HepG2 (cell line): ENCODE data around the gene ADCK2. TPM values are rescaled to one million over a fixed set of nuclear protein-coding genes. Genes with fewer than 3 reads are reported as not detected.

ENCODE experiments used
- FOXO4 ChIP-seq: sonication (generic); formaldehyde crosslinking; conservative IDR thresholded peaks from 2 replicates; pipeline ENCODE4 v1.8.1; 2023; ENCODE audit warnings: missing genetic modification reagents
- GFI1 ChIP-seq: sonication (generic); formaldehyde crosslinking; IDR thresholded peaks from 2 replicates; pipeline ENCODE4 v1.5.0; 2020; ENCODE audit warnings: missing genetic modification reagents, mild to moderate bottlenecking, borderline replicate concordance
- KDM2A ChIP-seq: sonication (generic); formaldehyde crosslinking; IDR thresholded peaks from 2 replicates; pipeline ENCODE4 v1.4.0; 2020; ENCODE audit warnings: low read depth, missing genetic modification reagents, borderline replicate concordance
- KDM5A ChIP-seq: fragments of 200-600 bp; sonication (generic); IDR thresholded peaks from 2 replicates; pipeline ENCODE4 v1.7.0; 2018; ENCODE audit warnings: antibody characterized with exemption, mild to moderate bottlenecking, low read length, borderline replicate concordance
- LCORL ChIP-seq, 2 experiments: fragments of 450-650 bp in 1 of 2; sonication (generic) in 1 of 2; formaldehyde crosslinking in 1 of 2; IDR thresholded peaks; 2 replicates each; pipeline versions ENCODE4 v1.5.0 to v1.6.1; 2017 to 2020; ENCODE audit warnings: antibody characterized with exemption in 1 of 2, missing genetic modification reagents in 1 of 2
- SP1 ChIP-seq, 2 experiments: fragments of 450-650 bp in 1 of 2; sonication (generic) in 1 of 2; formaldehyde crosslinking in 1 of 2; IDR thresholded peaks; 2 replicates each; pipeline versions ENCODE4 v1.4.0 to v1.6.1; 2016 to 2020; ENCODE audit warnings: missing genetic modification reagents in 1 of 2
- UBTF ChIP-seq: sonication (generic); formaldehyde crosslinking; IDR thresholded peaks from 2 replicates; pipeline ENCODE4 v1.4.0; 2020; ENCODE audit warnings: mild to moderate bottlenecking, missing genetic modification reagents
- ZNF550 ChIP-seq: sonication (generic); formaldehyde crosslinking; IDR thresholded peaks from 2 replicates; pipeline ENCODE4 v1.4.0; 2020; ENCODE audit warnings: mild to moderate bottlenecking, missing genetic modification reagents, borderline replicate concordance
- ZNF639 ChIP-seq: conservative IDR thresholded peaks from 2 replicates; pipeline ENCODE4 v1.6.1; 2018; ENCODE audit warnings: missing genetic modification reagents
- ZNF652 ChIP-seq: IDR thresholded peaks from 2 replicates; pipeline ENCODE4 v1.6.1; 2016; ENCODE audit warnings: low read depth, borderline replicate concordance
- ZNF761 ChIP-seq: sonication (generic); formaldehyde crosslinking; conservative IDR thresholded peaks from 2 replicates; pipeline ENCODE4 v1.4.0; 2020; ENCODE audit warnings: mild to moderate bottlenecking, missing genetic modification reagents
- polyA plus RNA-seq, 8 experiments: library from polyadenylated mRNA; depleted of rRNA in 3 of 8; stranded (reverse) in 7 of 8; unstranded in 1 of 8; fragments of >200 nt; fragmentation: Illumina TruSeq in 4 of 8; extraction: Trizol in 4 of 8; gene quantifications; 2 replicates each; pipeline versions ENCODE4 v1.2.1 to v1.2.3, GENCODE V29; 2011 to 2016; ENCODE audit warnings: low read depth in 4 of 8, missing spikeins in 1 of 8, mixed read lengths in 1 of 8; ENCODE audit not compliant: insufficient read depth in 1 of 8
- total RNA-seq, 5 experiments: library from RNA; depleted of rRNA; stranded (reverse); fragments of >200 nt; fragmentation: Illumina TruSeq; extraction: Trizol; gene quantifications; 2 replicates each; pipeline ENCODE4 v1.2.3, GENCODE V29; 2016; ENCODE audit warnings: low read depth in 1 of 5
- TF ChIP-seq, protein P1 (sequence below): sonication (generic); formaldehyde crosslinking; IDR thresholded peaks from 2 replicates; pipeline ENCODE4 v1.4.0; 2020; ENCODE audit warnings: missing genetic modification reagents
- TF ChIP-seq, protein P2 (sequence below): sonication (generic); formaldehyde crosslinking; conservative IDR thresholded peaks from 2 replicates; pipeline ENCODE4 v1.8.0; 2022; ENCODE audit warnings: mild to moderate bottlenecking, moderate library complexity, missing genetic modification reagents
- TF ChIP-seq, protein P3 (sequence below): sonication (generic); formaldehyde crosslinking; IDR thresholded peaks from 2 replicates; pipeline ENCODE4 v1.9.0; 2022; ENCODE audit warnings: low read depth, missing genetic modification reagents
- TF ChIP-seq, protein P4 (sequence below): sonication (generic); formaldehyde crosslinking; IDR thresholded peaks from 2 replicates; pipeline ENCODE4 v1.5.1; 2020; ENCODE audit warnings: missing genetic modification reagents, mild to moderate bottlenecking, borderline replicate concordance

ADCK2 gene
- total and polyA plus RNA-seq, 2 of the 13 experiments (the other 11 are each of a cell fraction or from before 2014, with no cell fraction given), result 8.6 to 18.8 TPM

- TF ChIP-seq KDM2A (CRISPR knock-in tag) (peak; percentile 97), ZNF652 (CRISPR knock-in tag) (no peak), ZNF639 (CRISPR knock-in tag) (no peak), UBTF (CRISPR knock-in tag) (peak; percentile 88), KDM5A (peak; percentile 58; the same call in 1 of the 2 replicates), FOXO4 (CRISPR knock-in tag) (no peak), LCORL (IDR thresholded peaks at IDR 0.05) (no peak), LCORL (CRISPR knock-in tag; IDR thresholded peaks at IDR 0.05) (peak; percentile 85), SP1 (IDR thresholded peaks at IDR 0.05) (no peak), SP1 (CRISPR knock-in tag; IDR thresholded peaks at IDR 0.05) (no peak), ZNF550 (CRISPR knock-in tag) (no peak; the same call in 1 of the 2 replicates), GFI1 (CRISPR knock-in tag) (peak; percentile 70; the same call in 1 of the 2 replicates), ZNF761 (CRISPR knock-in tag) (peak; percentile 85; the same call in 1 of the 2 replicates)
- TF ChIP-seq, protein P1, sequence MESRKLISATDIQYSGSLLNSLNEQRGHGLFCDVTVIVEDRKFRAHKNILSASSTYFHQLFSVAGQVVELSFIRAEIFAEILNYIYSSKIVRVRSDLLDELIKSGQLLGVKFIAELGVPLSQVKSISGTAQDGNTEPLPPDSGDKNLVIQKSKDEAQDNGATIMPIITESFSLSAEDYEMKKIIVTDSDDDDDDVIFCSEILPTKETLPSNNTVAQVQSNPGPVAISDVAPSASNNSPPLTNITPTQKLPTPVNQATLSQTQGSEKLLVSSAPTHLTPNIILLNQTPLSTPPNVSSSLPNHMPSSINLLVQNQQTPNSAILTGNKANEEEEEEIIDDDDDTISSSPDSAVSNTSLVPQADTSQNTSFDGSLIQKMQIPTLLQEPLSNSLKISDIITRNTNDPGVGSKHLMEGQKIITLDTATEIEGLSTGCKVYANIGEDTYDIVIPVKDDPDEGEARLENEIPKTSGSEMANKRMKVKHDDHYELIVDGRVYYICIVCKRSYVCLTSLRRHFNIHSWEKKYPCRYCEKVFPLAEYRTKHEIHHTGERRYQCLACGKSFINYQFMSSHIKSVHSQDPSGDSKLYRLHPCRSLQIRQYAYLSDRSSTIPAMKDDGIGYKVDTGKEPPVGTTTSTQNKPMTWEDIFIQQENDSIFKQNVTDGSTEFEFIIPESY (CRISPR knock-in tag), result no peak
- TF ChIP-seq, protein P2, sequence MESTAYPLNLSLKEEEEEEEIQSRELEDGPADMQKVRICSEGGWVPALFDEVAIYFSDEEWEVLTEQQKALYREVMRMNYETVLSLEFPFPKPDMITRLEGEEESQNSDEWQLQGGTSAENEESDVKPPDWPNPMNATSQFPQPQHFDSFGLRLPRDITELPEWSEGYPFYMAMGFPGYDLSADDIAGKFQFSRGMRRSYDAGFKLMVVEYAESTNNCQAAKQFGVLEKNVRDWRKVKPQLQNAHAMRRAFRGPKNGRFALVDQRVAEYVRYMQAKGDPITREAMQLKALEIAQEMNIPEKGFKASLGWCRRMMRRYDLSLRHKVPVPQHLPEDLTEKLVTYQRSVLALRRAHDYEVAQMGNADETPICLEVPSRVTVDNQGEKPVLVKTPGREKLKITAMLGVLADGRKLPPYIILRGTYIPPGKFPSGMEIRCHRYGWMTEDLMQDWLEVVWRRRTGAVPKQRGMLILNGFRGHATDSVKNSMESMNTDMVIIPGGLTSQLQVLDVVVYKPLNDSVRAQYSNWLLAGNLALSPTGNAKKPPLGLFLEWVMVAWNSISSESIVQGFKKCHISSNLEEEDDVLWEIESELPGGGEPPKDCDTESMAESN (CRISPR knock-in tag), result peak; percentile 85; the same call in 1 of the 2 replicates
- TF ChIP-seq, protein P3, sequence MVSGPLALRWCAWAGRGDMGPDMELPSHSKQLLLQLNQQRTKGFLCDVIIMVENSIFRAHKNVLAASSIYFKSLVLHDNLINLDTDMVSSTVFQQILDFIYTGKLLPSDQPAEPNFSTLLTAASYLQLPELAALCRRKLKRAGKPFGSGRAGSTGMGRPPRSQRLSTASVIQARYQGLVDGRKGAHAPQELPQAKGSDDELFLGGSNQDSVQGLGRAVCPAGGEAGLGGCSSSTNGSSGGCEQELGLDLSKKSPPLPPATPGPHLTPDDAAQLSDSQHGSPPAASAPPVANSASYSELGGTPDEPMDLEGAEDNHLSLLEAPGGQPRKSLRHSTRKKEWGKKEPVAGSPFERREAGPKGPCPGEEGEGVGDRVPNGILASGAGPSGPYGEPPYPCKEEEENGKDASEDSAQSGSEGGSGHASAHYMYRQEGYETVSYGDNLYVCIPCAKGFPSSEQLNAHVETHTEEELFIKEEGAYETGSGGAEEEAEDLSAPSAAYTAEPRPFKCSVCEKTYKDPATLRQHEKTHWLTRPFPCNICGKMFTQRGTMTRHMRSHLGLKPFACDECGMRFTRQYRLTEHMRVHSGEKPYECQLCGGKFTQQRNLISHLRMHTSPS (CRISPR knock-in tag), result no peak
- TF ChIP-seq, protein P4, sequence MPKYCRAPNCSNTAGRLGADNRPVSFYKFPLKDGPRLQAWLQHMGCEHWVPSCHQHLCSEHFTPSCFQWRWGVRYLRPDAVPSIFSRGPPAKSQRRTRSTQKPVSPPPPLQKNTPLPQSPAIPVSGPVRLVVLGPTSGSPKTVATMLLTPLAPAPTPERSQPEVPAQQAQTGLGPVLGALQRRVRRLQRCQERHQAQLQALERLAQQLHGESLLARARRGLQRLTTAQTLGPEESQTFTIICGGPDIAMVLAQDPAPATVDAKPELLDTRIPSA (CRISPR knock-in tag), result no peak
Measured at GRCh38 chr7:140696680-140697446, 24.1 kb downstream of the ADCK2 start, which contains the start of gene NDUFB2 (continued).
